ENCODE data around the gene RUVBL1.

Gene RUVBL1

GRCh38 chr3:128100161-128100560 is 23.5 kb downstream of the RUVBL1 start:
- Histone ChIP-seq H3K27ac (no peak overlapping the region), H3K4me3 (ENCODE audit: low read depth in 1 of 2, low read length in 1 of 2) (no peak overlapping the region), H3K4me1 (ENCODE audit: control insufficient read depth in 1 of 2, insufficient read depth in 1 of 2, low read depth in 1 of 2, low read length in 1 of 2) (no peaks in the 10 kb centered on the region), H3K36me3 (peaks cover 7% of the 10 kb centered on the region), H3K9me3 (no peaks in the 10 kb centered on the region), H3K27me3 (no peaks in the 10 kb centered on the region)
- no peak for TF ChIP-seq CTCF (IDR thresholded peaks at IDR 0.05)

DNA sequence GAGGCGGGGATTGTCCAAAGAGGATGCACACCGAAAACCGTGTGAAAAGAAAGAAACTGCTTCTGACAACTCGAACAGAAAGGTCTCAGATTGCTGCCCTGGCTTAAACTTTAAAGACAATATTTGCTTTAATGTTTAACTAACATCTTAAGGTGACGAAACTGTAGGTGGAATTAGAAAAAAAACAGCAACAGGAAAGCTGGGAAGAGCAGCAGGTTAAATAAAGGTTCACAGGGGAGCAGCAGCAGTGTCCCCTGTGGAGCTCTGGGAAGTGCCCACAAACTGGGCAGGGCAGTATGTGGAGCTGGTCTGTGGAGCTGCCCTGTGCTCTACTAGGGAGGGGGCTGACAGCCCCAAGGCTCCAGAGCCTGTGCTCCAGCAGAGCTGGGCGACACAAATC is 25.4 kb downstream of the RUVBL1 start:
- H3K4me1 ChIP-seq (ENCODE audit: control insufficient read depth in 1 of 2, insufficient read depth in 1 of 2, low read depth in 1 of 2, low read length in 1 of 2) = no peaks in the 10 kb centered on the region
- H3K9me3 ChIP-seq = no peaks in the 10 kb centered on the region
- H3K27ac ChIP-seq = no peak overlapping the region
- peaks cover 7% of the 10 kb centered on the region for H3K36me3 ChIP-seq
- no peak overlapping the region for H3K4me3 ChIP-seq (ENCODE audit: low read depth in 1 of 2, low read length in 1 of 2)
- no peaks in the 10 kb centered on the region for H3K27me3 ChIP-seq
- no peak for TF ChIP-seq CTCF (IDR thresholded peaks at IDR 0.05)

DNA sequence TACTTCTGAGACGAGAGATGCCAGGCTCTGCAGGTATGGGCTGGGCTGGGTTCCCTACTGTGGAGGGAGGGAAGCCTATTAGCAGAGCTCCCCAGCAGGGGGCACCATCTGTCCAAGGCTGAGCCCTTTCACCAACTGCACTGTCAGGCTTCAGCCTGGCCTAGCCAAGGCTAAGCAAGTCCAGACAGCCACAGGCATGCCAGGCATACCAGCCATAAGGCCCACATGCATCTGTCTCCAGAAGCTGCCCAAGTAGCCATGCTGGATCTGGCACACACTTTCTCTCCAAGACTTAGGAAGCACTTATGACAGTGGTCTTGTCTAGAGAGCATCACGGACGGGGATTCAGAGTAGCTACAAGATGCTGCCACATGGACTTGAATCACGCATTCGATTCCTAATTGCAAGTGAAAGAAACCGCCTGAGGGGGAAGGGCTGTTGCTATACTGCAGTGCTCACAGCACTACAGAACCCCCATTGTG is 28.3 kb downstream of the RUVBL1 start:
- Histone ChIP-seq H3K27me3 (no peaks in the 10 kb centered on the region), H3K36me3 (peaks cover 7% of the 10 kb centered on the region), H3K4me3 (ENCODE audit: low read depth in 1 of 2, low read length in 1 of 2) (no peak overlapping the region), H3K9me3 (no peaks in the 10 kb centered on the region), H3K4me1 (ENCODE audit: control insufficient read depth in 1 of 2, insufficient read depth in 1 of 2, low read depth in 1 of 2, low read length in 1 of 2) (no peaks in the 10 kb centered on the region), H3K27ac (no peak overlapping the region)
- TF ChIP-seq CTCF (IDR thresholded peaks at IDR 0.05) = peak; percentile 45

DNA sequence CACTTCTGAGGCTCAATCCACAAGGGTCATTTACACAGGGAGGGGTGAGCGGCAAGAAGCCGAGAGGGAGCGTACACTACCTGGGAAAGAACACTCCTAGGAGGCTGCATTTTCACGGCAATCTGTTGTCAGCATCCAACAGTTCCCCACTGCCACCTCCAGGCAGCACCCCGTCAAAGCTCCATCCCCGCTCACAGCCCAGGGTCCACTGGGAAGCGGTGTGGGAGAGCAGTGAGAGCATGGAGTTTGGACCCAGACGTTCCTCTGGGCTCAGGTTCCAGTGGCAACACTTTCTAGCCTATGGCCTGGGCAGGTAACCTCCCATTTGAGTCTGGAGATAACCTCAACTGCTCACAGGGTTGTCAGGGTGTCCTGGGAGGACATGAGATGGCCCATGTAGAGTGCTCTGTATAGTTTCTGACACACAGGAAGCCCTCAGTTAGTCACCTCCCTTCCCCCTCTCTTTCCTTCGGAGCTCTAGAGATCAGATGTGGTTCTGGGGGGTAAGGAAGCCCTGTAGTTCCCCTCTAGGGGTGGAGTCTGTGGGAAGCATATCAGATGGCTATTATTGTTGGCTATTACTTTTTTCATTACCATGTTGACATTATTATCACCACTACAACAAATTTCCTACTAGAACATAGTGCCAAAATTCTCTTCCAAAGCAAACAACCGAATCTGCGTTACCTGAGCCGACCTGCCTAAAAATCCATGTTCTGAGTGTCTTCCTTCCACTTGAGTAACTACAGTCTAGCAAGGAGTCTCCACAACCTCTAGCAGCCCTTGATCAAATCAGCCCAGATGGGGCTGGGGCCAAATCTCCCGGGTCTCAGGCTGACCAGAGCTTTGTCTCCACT is 29.1 kb downstream of the RUVBL1 start:
- Histone ChIP-seq H3K9me3 (no peaks in the 10 kb centered on the region), H3K27me3 (no peaks in the 10 kb centered on the region), H3K4me1 (ENCODE audit: control insufficient read depth in 1 of 2, insufficient read depth in 1 of 2, low read depth in 1 of 2, low read length in 1 of 2) (no peaks in the 10 kb centered on the region), H3K36me3 (peaks cover 6% of the 10 kb centered on the region), H3K27ac (no peak overlapping the region), H3K4me3 (ENCODE audit: low read depth in 1 of 2, low read length in 1 of 2) (no peak overlapping the region)
- no peak for TF ChIP-seq CTCF (IDR thresholded peaks at IDR 0.05)

GRCh38 chr3:128091586-128091985 is 32.0 kb downstream of the RUVBL1 start:
- no peak for TF ChIP-seq CTCF (IDR thresholded peaks at IDR 0.05)

More at GRCh38 chr3:128091586-128091985, 32.0 kb downstream of the RUVBL1 start:
- Histone ChIP-seq H3K4me1 (ENCODE audit: control insufficient read depth in 1 of 2, insufficient read depth in 1 of 2, low read depth in 1 of 2, low read length in 1 of 2) (no peaks in the 10 kb centered on the region), H3K9me3 (no peaks in the 10 kb centered on the region), H3K4me3 (ENCODE audit: low read depth in 1 of 2, low read length in 1 of 2) (no peak overlapping the region), H3K36me3 (peaks cover 3% of the 10 kb centered on the region), H3K27me3 (no peaks in the 10 kb centered on the region), H3K27ac (no peak overlapping the region)
